GM12892 (cell line): Measurements from ENCODE around the gene KLHL13.

Source experiments
- POLR2A ChIP-seq: IDR thresholded peaks from 2 replicates; pipeline ENCODE4 v1.6.1; 2011; ENCODE audit warnings: low read depth, low read length, control low read depth
- POLR2AphosphoS5 ChIP-seq: IDR thresholded peaks from 2 replicates; pipeline ENCODE4 v1.6.1; 2011; ENCODE audit warnings: low read depth, low read length, control low read depth
- TAF1 ChIP-seq: IDR thresholded peaks from 2 replicates; pipeline ENCODE4 v1.6.1; 2011; ENCODE audit warnings: low read depth, mild to moderate bottlenecking, control low read depth, low read length, borderline replicate concordance

GRCh38 chrX:117854806-117855205, 261.8 kb downstream of the KLHL13 start:
- TF ChIP-seq POLR2A (no peak), POLR2AphosphoS5 (no peak), TAF1 (no peak)
